Measurements from ENCODE around the gene TBC1D5.

DNA sequence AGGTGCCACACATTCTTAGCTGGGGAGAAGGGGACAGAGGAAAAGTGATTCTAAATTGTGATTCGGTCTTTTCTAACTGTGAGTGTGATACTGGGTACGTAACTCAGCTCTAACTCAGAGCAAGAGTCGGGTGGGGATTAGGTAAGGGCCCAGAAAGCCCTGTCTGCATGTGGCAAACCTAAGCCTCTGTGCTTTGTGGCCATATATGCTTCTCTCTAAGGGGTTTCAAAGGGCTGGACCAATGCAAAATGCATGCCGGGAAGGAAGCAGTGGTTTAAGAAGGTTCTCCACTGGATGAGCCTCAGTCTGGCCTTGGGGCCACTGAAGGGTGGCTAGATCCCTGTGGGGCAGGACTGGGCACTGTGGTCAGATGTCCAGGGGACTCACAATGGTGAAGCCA is 581.8 kb downstream of the TBC1D5 start:
- no peak for TF ChIP-seq POLR2AphosphoS5 (IDR thresholded peaks at IDR 0.05; ENCODE audit: insufficient read depth in 1 of 2, low read depth in 1 of 2)
- TF ChIP-seq, protein P1, sequence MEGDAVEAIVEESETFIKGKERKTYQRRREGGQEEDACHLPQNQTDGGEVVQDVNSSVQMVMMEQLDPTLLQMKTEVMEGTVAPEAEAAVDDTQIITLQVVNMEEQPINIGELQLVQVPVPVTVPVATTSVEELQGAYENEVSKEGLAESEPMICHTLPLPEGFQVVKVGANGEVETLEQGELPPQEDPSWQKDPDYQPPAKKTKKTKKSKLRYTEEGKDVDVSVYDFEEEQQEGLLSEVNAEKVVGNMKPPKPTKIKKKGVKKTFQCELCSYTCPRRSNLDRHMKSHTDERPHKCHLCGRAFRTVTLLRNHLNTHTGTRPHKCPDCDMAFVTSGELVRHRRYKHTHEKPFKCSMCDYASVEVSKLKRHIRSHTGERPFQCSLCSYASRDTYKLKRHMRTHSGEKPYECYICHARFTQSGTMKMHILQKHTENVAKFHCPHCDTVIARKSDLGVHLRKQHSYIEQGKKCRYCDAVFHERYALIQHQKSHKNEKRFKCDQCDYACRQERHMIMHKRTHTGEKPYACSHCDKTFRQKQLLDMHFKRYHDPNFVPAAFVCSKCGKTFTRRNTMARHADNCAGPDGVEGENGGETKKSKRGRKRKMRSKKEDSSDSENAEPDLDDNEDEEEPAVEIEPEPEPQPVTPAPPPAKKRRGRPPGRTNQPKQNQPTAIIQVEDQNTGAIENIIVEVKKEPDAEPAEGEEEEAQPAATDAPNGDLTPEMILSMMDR (IDR thresholded peaks at IDR 0.05): no peak

Data from vagina (tissue), 2 donors.